Endothelial cell of umbilical vein (primary cell): Measurements from ENCODE around the gene MYBPHL. TPM values are rescaled to one million over a fixed set of nuclear protein-coding genes. Genes with fewer than 3 reads are reported as not detected.

Experiments used
- BruUV-seq: library from RNA; stranded (reverse); fragments of 400-500 nt; replicated peaks from 2 replicates; lab custom pipeline; 2021; lab: Mats Ljungman, UMichigan
- CTCF ChIA-PET: fragments of 300-600, 350-600 bp; sonication (Branson Sonifier 250); formaldehyde crosslinking; loops from one replicate; lab custom pipeline; 2021; ENCODE audit warnings: antibody characterized with exemption, inconsistent platforms; lab: Charles Lee
- POLR2A ChIA-PET: fragments of 300-600, 350-600 bp; sonication (Branson Sonifier 250); formaldehyde crosslinking; loops from one replicate; lab custom pipeline; 2021; ENCODE audit warnings: antibody characterized with exemption, inconsistent platforms; lab: Charles Lee
- DNase-seq: peaks from one replicate; pipeline ENCODE4 v3.0.0-alpha.2; 2011; ENCODE audit warnings: low read depth, low spot score
- FAIRE-seq: peaks from 2 replicates; lab custom pipeline; 2011; peaks lifted over from hg19 to GRCh38; lab: Jason Lieb, UNC
- H2AFZ ChIP-seq: 2 replicates; pipeline ENCODE4 v1.6.0; 2012; ENCODE audit warnings: low read depth, low read length, control low read depth, inconsistent platforms
- H3K27ac ChIP-seq: 2 replicates; pipeline ENCODE4 v1.5.1; 2011; ENCODE audit warnings: low read depth, mild to moderate bottlenecking, control low read depth, low read length, moderate library complexity; ENCODE audit not compliant: insufficient read depth
- H3K27me3 ChIP-seq, 2 experiments: 2 replicates each; pipeline versions ENCODE4 v1.6.0 to v1.6.1; 2011; ENCODE audit warnings: low read length in 2 of 2, mixed read lengths in 1 of 2; ENCODE audit not compliant: control insufficient read depth in 2 of 2, insufficient read depth in 2 of 2
- H3K36me3 ChIP-seq, 2 experiments: 2 replicates in 1 of 2; 3 replicates in 1 of 2; pipeline ENCODE4 v1.5.1; 2011; ENCODE audit warnings: low read length in 2 of 2, mild to moderate bottlenecking in 1 of 2, moderate library complexity in 1 of 2; ENCODE audit not compliant: control insufficient read depth in 2 of 2, insufficient read depth in 2 of 2; ENCODE audit errors: extremely low read depth in 1 of 2
- H3K4me1 ChIP-seq: 3 replicates; pipeline ENCODE4 v1.5.1; 2011; ENCODE audit warnings: mild to moderate bottlenecking, low read length; ENCODE audit not compliant: control insufficient read depth, insufficient read depth; ENCODE audit errors: extremely low read depth
- H3K4me2 ChIP-seq: 2 replicates; pipeline ENCODE4 v1.6.1; 2011; ENCODE audit warnings: low read length, control low read depth, mixed read lengths; ENCODE audit not compliant: insufficient read depth
- H3K4me3 ChIP-seq, 3 experiments: fragments of 200-600 bp in 1 of 3; sonication (generic), shearing (Covaris generic) in 1 of 3; replicated peaks in 1 of 3; 2 replicates each; pipeline ENCODE4 v1.5.1; 2011 to 2016; ENCODE audit warnings: control low read depth in 3 of 3, low read length in 3 of 3, mild to moderate bottlenecking in 2 of 3, inconsistent platforms in 1 of 3, low read depth in 1 of 3, moderate library complexity in 1 of 3; ENCODE audit not compliant: insufficient read depth in 1 of 3
- H3K79me2 ChIP-seq: 2 replicates; pipeline ENCODE4 v1.6.0; 2012; ENCODE audit warnings: low read length, inconsistent platforms; ENCODE audit not compliant: control insufficient read depth, insufficient read depth
- H3K9ac ChIP-seq: replicated peaks from 2 replicates; pipeline ENCODE3; 2011; ENCODE audit warnings: low read length, control low read depth; ENCODE audit not compliant: insufficient read depth; ENCODE audit errors: extremely low read depth
- H3K9me1 ChIP-seq: replicated peaks from 3 replicates; pipeline ENCODE4 v1.6.0; 2011; ENCODE audit warnings: mild to moderate bottlenecking, low read length; ENCODE audit not compliant: control insufficient read depth, insufficient read depth; ENCODE audit errors: extremely low read depth
- H3K9me3 ChIP-seq: replicated peaks from 2 replicates; pipeline ENCODE4 v1.5.1; 2012; ENCODE audit warnings: low read length, inconsistent platforms; ENCODE audit not compliant: control insufficient read depth, insufficient read depth
- H4K20me1 ChIP-seq: replicated peaks from 2 replicates; pipeline ENCODE3; 2011; ENCODE audit warnings: mild to moderate bottlenecking, low read length; ENCODE audit not compliant: control insufficient read depth, insufficient read depth; ENCODE audit errors: extremely low read depth
- CTCF ChIP-seq, 2 donors: IDR thresholded peaks; 1 replicate in 1 of 2; 2 replicates in 1 of 2; pipeline ENCODE4 v1.5.1; 2011; ENCODE audit warnings: low read length in 2 of 2, mild to moderate bottlenecking in 2 of 2, moderate library complexity in 2 of 2, control low read depth in 1 of 2, inconsistent platforms in 1 of 2, low read depth in 1 of 2; ENCODE audit not compliant: insufficient read depth in 1 of 2; ENCODE audit errors: extremely low read depth in 1 of 2
- EZH2 ChIP-seq: IDR thresholded peaks from 2 replicates; pipeline ENCODE4 v1.6.1; 2012; ENCODE audit warnings: borderline replicate concordance, low read depth, mild to moderate bottlenecking, moderate library complexity, low read length, inconsistent platforms; ENCODE audit not compliant: severe bottlenecking
- FOS ChIP-seq: IDR thresholded peaks from 2 replicates; pipeline ENCODE4 v1.6.1; 2011; ENCODE audit warnings: mild to moderate bottlenecking, low read length, moderate library complexity, borderline replicate concordance; ENCODE audit not compliant: insufficient read depth
- GATA2 ChIP-seq: IDR thresholded peaks from 2 replicates; pipeline ENCODE4 v1.7.0; 2011; ENCODE audit warnings: low read depth, mild to moderate bottlenecking, moderate library complexity, mixed read lengths, low read length; ENCODE audit not compliant: insufficient read length, insufficient read depth
- JUN ChIP-seq: IDR thresholded peaks from 2 replicates; pipeline ENCODE4 v1.6.1; 2011; ENCODE audit warnings: borderline replicate concordance, low read depth; ENCODE audit not compliant: insufficient read length, insufficient read depth
- MYC ChIP-seq: IDR thresholded peaks from one replicate; pipeline ENCODE4 v1.6.1; 2011; ENCODE audit warnings: mild to moderate bottlenecking, low read depth, low read length
- POLR2A ChIP-seq: IDR thresholded peaks from 2 replicates; pipeline ENCODE4 v1.6.1; 2012; ENCODE audit warnings: low read depth, mild to moderate bottlenecking, control low read depth, low read length
- POLR2AphosphoS5 ChIP-seq: IDR thresholded peaks from 2 replicates; pipeline ENCODE4 v1.6.1; 2012; ENCODE audit warnings: low read depth, mild to moderate bottlenecking, control low read depth, low read length, moderate library complexity; ENCODE audit not compliant: insufficient read depth
- dilution Hi-C: fragments of 300-500 bp; cut with MboI; formaldehyde crosslinking; loops from one replicate; pipeline ENCODE4 v1.15.0; 2019; ENCODE audit warnings: low sequenced_read_pairs; ENCODE audit not compliant: extremely low pct_ligation_motif_present
- intact Hi-C: fragments of 100-400 bp; cut with micrococcal nuclease; formaldehyde crosslinking; loops from one replicate; pipeline ENCODE4 v1.10.0; 2022
- polyA plus RNA-seq, 4 experiments: library from polyadenylated mRNA; depleted of rRNA in 3 of 4; stranded (reverse) in 3 of 4; unstranded in 1 of 4; fragments of >200 nt; gene quantifications; 2 replicates each; pipeline versions ENCODE4 v1.2.1 to v1.2.3, GENCODE V29; 2011 to 2012; ENCODE audit warnings: missing spikeins in 1 of 4
- total RNA-seq: library from RNA; stranded (reverse); gene quantifications from 2 replicates; pipeline ENCODE4 v1.2.3, GENCODE V29; 2021
- TF ChIP-seq, protein P1 (sequence below): IDR thresholded peaks from 2 replicates; pipeline ENCODE4 v1.6.1; 2011; ENCODE audit not compliant: insufficient read depth, insufficient read length

The MYBPHL gene
- total and polyA plus RNA-seq, 2 donors (not counting 3 experiments of a cell fraction or from before 2014, with no cell fraction given), result not detected

DNA sequence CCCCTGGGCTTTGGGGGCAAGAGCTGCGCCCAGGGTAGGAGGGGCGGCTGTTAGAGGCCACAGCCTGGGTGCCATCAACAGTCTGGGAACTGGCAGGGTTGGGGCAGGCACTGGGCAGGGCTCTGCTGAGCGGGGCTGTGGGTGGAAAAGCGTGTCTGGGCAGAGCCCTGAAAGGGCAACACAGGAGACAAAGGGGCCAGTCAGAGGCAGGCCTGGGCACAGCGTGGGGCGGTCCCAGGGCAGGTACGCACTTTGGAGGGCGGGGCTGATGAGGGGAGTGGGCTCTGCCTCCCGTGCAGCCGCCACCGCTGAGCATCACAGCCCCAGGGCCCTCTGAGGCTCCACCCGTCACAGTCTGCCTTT, 43.6 kb downstream of the MYBPHL start:
- DNase-seq (no peak), FAIRE-seq (no peak)
- CTCF ChIA-PET, result interaction anchor here (0.8 to 5.5 kb wide), 7 partner anchors 13 to 269 kb away, joined by 3 to 124 read pairs (median 3); partner anchors contain the start of genes CELSR2 and SORT1
- Histone ChIP-seq H3K4me1 (no peaks in the 10 kb centered on the region), H3K27ac (no peak overlapping the region), H2AFZ (peak overlapping the region; percentile 2), H3K79me2 (no peaks in the 10 kb centered on the region), H3K9ac (no peak overlapping the region), H3K9me3 (no peaks in the 10 kb centered on the region), H3K36me3 (no peaks in the 10 kb centered on the region), H3K9me1 (no peaks in the 10 kb centered on the region), H3K4me2 (no peak overlapping the region), H3K4me3 (no peak overlapping the region), H4K20me1 (no peaks in the 10 kb centered on the region), H3K27me3 (no peaks in the 10 kb centered on the region)
- intact Hi-C loops (loop anchor here (1.0 kb wide), 2 partner anchors 62 to 136 kb away; no protein-coding TSS in a partner anchor), dilution Hi-C loops (no loop called here)
- BruUV-seq, result no TSS peak
- POLR2A ChIA-PET, result no interaction called here
- TF ChIP-seq, protein P1, sequence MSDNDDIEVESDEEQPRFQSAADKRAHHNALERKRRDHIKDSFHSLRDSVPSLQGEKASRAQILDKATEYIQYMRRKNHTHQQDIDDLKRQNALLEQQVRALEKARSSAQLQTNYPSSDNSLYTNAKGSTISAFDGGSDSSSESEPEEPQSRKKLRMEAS, result no peak
- TF ChIP-seq MYC, result no peak
- no peak for TF ChIP-seq POLR2A
- TF ChIP-seq EZH2, result no peak
- TF ChIP-seq POLR2AphosphoS5, result no peak

DNA sequence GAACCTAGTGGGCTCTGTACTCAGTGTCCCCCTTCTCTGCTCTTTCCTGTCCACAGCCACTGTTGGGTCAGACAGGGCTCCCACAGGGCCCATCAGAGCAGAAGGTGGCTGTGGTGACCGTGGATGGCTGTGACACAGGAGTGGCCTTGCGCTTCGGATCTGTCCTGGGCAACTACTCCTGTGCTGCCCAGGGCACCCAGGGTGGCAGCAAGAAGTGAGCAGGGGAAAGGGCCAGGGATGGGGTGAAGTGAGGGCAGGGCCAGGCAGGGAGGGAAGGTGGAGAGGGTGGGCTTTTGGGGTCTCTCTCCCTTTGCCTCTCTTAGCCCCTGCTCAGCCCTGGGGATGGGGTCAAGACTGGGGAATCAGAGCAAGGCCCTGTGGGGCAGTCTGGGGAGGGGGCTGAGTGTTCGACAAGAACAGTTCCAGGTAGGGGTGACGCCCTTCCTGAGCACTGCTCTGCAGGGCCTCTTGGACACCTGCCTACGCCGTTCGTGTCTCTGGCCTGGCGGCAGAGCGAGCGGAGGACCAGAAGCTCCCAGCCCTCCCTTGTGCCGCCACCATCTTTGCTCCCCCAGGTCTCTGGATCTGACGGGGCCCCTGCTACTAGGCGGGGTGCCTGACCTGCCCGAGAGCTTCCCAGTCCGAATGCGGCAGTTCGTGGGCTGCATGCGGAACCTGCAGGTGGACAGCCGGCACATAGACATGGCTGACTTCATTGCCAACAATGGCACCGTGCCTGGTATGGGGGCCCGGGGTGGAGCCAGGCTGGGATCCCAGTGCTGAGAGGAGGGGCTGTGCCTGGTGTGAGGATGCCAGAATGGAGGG, 44.4 kb downstream of the MYBPHL start:
- Histone ChIP-seq H3K4me1 (no peaks in the 10 kb centered on the region), H2AFZ (no peak overlapping the region), H3K9me1 (no peaks in the 10 kb centered on the region), H3K27ac (no peak overlapping the region), H3K4me2 (no peak overlapping the region), H4K20me1 (no peaks in the 10 kb centered on the region), H3K36me3 (no peaks in the 10 kb centered on the region), H3K79me2 (no peaks in the 10 kb centered on the region), H3K4me3 (no peak overlapping the region), H3K9ac (no peak overlapping the region), H3K27me3 (no peaks in the 10 kb centered on the region), H3K9me3 (no peaks in the 10 kb centered on the region)
- no TSS peak for BruUV-seq
- ChIA-PET CTCF (interaction anchor here (0.8 to 5.5 kb wide), 4 partner anchors 13 to 270 kb away, joined by 3 to 124 read pairs (median 4); partner anchors contain the start of genes CELSR2 and SORT1), POLR2A (no interaction called here)
- TF ChIP-seq CTCF (IDR thresholded peaks at IDR 0.05; ENCODE audit: extremely low read depth in 1 of 2, insufficient read depth in 1 of 2, low read depth in 1 of 2, low read length in 2 of 2) (no peak), EZH2 (no peak), GATA2 (no peak), POLR2AphosphoS5 (no peak), MYC (no peak), JUN (no peak), POLR2A (no peak), FOS (no peak)
- TF ChIP-seq, protein P1, result no peak
- dilution Hi-C loops, result no loop called here
- DNase-seq, result no peak
- FAIRE-seq, result no peak
- intact Hi-C loops, result loop anchor here (1.0 kb wide), 2 partner anchors 61 to 137 kb away; no protein-coding TSS in a partner anchor
